Esophagus muscularis mucosa (tissue), 3 donors: ENCODE measurements around the gene KANK3.

Experiments
- CTCF ChIP-seq, 3 experiments: fragments of 200-600 bp in 2 of 3; fragments of 450-650 bp in 1 of 3; sonication (generic) in 2 of 3; IDR thresholded peaks; one replicate each; pipeline ENCODE4 v1.5.1; 2017 to 2019; ENCODE audit warnings: antibody characterized with exemption in 3 of 3, mild to moderate bottlenecking in 2 of 3, moderate library complexity in 1 of 3
- POLR2AphosphoS5 ChIP-seq, 2 donors: sonication (generic); formaldehyde crosslinking; IDR thresholded peaks; one replicate each; pipeline ENCODE4 v1.6.1; 2017; ENCODE audit warnings: antibody characterized with exemption in 2 of 2

DNA sequence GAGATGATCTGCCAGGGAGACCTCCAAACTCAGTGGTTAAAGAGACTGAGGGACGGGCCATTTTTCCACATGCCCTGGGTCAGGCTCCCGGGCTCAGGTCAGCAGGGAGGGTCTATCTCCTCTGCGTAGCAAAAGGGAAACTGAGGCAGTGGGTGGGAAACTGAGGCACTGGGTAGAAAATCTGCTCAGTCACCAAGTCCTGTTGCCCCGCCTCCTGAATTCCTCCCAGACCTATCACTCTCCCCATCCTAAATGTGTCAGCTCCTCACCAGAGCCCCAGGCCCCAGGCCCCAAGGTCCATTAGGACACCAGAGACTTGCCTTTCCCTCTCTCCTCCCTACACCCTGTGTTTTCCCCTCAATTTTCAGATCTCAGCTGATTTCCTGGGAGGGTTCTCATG, 37.3 kb downstream of the KANK3 start:
- TF ChIP-seq CTCF (IDR thresholded peaks at IDR 0.05) (no peak), POLR2AphosphoS5 (IDR thresholded peaks at IDR 0.05) (no peak)
